ENCODE data around the gene CAPN10. TPM values are rescaled to one million over a fixed set of nuclear protein-coding genes. Genes with fewer than 3 reads are reported as not detected.

The CAPN10 gene
- polyA plus RNA-seq, 2 of the 4 experiments (the other 2 are of a cell fraction): 8.4 to 15.8 TPM

DNA sequence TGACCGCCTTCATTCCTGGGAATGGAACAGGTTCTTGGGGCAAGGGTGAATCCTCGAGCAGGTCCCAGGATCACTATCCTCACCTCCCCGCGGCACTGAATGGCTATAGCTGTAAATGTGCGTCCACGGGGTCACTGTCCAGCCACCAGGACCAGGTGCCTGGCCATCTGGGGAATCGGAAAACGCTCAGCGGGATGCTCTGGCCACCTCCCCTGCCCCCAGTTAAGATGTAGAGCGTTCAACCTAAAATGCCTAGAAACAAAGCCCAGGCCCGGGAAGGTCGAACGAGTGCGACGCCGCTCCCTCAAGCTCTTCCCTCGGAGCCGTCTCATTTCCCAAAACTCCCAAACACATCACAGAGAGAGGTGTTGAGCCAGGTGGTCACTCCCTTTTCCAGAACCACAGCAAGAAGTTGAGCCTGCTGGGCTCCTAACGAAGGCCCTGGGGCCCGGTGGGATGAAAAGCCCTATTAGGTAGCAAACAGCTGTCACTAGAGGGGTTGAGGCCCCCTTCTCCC, 795 bp upstream of the CAPN10 start:
- WGBS (ENCODE audit: missing lambda C conversion rate): 5% methylated on average over 20 of the region's 20 CpGs
- no peak for ATAC-seq
- Histone ChIP-seq H3K4me2 (peak overlapping the region; percentile 97), H3K27ac (peak overlapping the region; percentile 95 to 96), H3K4me3 (peak overlapping the region; percentile 82), H3K4me1 (peaks cover 25% of the 10 kb centered on the region), H3K9me3 (no peaks in the 10 kb centered on the region)
- ChIA-PET POLR2A (interaction anchor here (0.8 to 3.2 kb wide), 10 partner anchors 9 to 729 kb away, joined by 3 to 38 read pairs (median 4); partner anchors contain the start of genes DUSP28, HDLBP, PASK and RNPEPL1), CTCF (interaction anchor here (0.6 to 3.9 kb wide), 10 partner anchors 10 to 353 kb away, joined by 3 to 35 read pairs (median 4); partner anchors contain the start of gene RNPEPL1)
- TF ChIP-seq, protein P1, sequence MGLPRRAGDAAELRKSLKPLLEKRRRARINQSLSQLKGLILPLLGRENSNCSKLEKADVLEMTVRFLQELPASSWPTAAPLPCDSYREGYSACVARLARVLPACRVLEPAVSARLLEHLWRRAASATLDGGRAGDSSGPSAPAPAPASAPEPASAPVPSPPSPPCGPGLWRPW (IDR thresholded peaks at IDR 0.05): no peak
- no peak for TF ChIP-seq JUN (IDR thresholded peaks at IDR 0.05)
- TF ChIP-seq, protein P2, sequence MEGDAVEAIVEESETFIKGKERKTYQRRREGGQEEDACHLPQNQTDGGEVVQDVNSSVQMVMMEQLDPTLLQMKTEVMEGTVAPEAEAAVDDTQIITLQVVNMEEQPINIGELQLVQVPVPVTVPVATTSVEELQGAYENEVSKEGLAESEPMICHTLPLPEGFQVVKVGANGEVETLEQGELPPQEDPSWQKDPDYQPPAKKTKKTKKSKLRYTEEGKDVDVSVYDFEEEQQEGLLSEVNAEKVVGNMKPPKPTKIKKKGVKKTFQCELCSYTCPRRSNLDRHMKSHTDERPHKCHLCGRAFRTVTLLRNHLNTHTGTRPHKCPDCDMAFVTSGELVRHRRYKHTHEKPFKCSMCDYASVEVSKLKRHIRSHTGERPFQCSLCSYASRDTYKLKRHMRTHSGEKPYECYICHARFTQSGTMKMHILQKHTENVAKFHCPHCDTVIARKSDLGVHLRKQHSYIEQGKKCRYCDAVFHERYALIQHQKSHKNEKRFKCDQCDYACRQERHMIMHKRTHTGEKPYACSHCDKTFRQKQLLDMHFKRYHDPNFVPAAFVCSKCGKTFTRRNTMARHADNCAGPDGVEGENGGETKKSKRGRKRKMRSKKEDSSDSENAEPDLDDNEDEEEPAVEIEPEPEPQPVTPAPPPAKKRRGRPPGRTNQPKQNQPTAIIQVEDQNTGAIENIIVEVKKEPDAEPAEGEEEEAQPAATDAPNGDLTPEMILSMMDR (IDR thresholded peaks at IDR 0.05): no peak
- TF ChIP-seq, protein P3, sequence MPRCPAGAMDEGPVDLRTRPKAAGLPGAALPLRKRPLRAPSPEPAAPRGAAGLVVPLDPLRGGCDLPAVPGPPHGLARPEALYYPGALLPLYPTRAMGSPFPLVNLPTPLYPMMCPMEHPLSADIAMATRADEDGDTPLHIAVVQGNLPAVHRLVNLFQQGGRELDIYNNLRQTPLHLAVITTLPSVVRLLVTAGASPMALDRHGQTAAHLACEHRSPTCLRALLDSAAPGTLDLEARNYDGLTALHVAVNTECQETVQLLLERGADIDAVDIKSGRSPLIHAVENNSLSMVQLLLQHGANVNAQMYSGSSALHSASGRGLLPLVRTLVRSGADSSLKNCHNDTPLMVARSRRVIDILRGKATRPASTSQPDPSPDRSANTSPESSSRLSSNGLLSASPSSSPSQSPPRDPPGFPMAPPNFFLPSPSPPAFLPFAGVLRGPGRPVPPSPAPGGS (IDR thresholded peaks at IDR 0.05): 0 out of 3 replicates have a peak, but pooled peaks have one; percentile 22
- TF ChIP-seq, protein P4, sequence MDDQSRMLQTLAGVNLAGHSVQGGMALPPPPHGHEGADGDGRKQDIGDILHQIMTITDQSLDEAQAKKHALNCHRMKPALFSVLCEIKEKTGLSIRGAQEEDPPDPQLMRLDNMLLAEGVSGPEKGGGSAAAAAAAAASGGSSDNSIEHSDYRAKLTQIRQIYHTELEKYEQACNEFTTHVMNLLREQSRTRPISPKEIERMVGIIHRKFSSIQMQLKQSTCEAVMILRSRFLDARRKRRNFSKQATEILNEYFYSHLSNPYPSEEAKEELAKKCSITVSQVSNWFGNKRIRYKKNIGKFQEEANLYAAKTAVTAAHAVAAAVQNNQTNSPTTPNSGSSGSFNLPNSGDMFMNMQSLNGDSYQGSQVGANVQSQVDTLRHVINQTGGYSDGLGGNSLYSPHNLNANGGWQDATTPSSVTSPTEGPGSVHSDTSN (IDR thresholded peaks at IDR 0.05): no peak
- DNase-seq (ENCODE audit: low read depth in 1 of 2, low spot score in 1 of 2): no peak
- FAIRE-seq: no peak

DNA sequence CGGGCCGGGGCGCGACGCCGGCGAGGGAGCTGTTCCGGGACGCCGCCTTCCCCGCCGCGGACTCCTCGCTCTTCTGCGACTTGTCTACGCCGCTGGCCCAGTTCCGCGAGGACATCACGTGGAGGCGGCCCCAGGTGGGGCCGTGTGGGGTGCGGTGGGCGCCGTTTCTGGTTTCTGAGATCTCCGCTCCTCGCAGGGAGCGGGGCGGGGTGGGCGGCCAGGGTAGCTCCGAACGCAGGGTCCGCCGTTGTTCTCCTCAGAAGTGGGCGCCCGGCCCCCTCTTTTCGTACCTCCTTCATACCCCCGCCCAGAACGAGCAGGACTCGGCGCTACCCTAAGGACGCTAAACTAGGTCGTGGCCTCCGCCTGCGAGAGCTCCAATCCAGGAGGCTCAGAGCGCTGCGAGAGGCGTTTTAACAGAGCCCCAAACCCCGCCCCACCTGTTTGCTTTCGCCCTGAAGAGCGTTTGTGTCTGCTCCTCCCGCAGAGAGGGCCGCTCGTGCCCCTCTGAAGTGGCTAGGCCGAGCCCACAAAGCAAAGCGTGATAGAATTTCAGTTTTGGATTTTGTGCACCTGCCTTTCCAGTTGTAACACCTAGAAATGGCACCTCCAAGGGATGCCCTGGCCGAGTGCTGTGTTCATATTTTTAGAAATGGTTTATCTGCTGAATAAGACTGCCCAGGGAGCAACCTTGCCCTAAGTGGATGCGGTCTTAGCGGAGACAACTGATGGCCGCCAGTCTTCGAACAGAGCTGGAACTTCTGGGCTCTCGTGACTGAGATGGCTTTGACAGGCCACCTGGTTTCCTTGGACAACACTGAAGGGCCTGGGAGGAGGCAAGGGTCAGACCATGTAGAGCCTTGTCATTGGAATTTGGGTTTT, 626 bp downstream of the CAPN10 start:
- ChIA-PET CTCF (interaction anchor here (1.2 to 3.9 kb wide), 6 partner anchors 11 to 264 kb away, joined by 3 to 35 read pairs (median 5); partner anchors contain the start of gene RNPEPL1), POLR2A (interaction anchor here (0.6 to 3.2 kb wide), 14 partner anchors 11 to 728 kb away, joined by 3 to 38 read pairs (median 4); partner anchors contain the start of genes DUSP28, HDLBP, MTERF4 and PASK)
- Histone ChIP-seq H3K4me3 (peak overlapping the region; percentile 82), H3K27ac (peak overlapping the region; percentile 95 to 96), H3K4me1 (peaks cover 23% of the 10 kb centered on the region), H3K4me2 (peak overlapping the region; percentile 99), H3K9me3 (no peaks in the 10 kb centered on the region)
- 16% methylated on average over 32 of the region's 62 CpGs for WGBS (ENCODE audit: missing lambda C conversion rate)
- DNase-seq (ENCODE audit: low read depth in 1 of 2, low spot score in 1 of 2) (no peak), ATAC-seq (peak; percentile 41 to 59), FAIRE-seq (no peak)
- TF ChIP-seq, protein P5, sequence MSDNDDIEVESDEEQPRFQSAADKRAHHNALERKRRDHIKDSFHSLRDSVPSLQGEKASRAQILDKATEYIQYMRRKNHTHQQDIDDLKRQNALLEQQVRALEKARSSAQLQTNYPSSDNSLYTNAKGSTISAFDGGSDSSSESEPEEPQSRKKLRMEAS (IDR thresholded peaks at IDR 0.05): peak; percentile 8; the same call in 1 of the 2 replicates
- TF ChIP-seq CBX2 (IDR thresholded peaks at IDR 0.05; ENCODE audit: borderline replicate concordance, low read depth): no peak

DNA sequence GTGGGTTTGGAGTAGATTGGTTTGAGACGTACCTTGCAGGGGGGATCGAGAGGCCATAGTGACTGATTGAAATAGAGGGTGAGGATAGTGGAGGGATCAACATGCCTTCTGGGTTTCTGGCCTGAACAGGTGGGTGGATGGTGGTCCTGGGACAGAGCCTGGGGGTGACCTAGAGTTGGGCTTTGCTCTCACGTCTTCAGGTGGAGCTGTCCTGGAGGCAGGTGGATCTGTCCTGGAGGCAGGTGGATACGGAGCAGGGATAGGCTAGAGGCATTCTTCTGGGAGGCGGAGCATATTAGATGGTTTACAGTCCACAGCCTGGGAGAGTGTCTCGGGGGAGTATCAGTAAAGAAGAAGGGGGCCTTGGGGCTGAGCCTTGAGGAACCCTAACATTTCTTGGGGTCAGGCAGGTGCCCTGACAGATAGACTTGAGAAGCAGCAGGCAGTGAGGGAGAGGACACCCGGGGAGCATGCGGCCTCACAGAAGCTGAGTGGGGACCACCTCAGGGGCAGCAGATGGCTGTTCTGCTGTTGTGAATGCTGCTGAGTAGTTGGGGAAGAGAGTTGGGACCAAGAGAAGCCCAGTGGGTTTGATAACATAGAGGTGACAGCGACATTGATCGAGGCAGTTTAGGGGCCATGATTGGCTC, 1.6 kb downstream of the CAPN10 start:
- FAIRE-seq (no peak), DNase-seq (ENCODE audit: low read depth in 1 of 2, low spot score in 1 of 2) (no peak), ATAC-seq (no peak)
- 92% methylated on average over 10 of the region's 10 CpGs for WGBS (ENCODE audit: missing lambda C conversion rate)
- Histone ChIP-seq H3K4me2 (peak overlapping the region; percentile 99), H3K4me1 (peaks cover 23% of the 10 kb centered on the region), H3K27ac (no peak overlapping the region), H3K9me3 (no peaks in the 10 kb centered on the region), H3K4me3 (peak overlapping the region; percentile 82)
- TF ChIP-seq RAD21 (conservative IDR thresholded peaks at IDR 0.05 in 1 of 2, IDR thresholded peaks at IDR 0.05 in 1 of 2): no peak
- no peak for TF ChIP-seq EHF (CRISPR knock-in tag; IDR thresholded peaks at IDR 0.05)
- no peak for TF ChIP-seq TP53 (CRISPR knock-in tag; IDR thresholded peaks at IDR 0.05)
- no peak for TF ChIP-seq JUNB (IDR thresholded peaks at IDR 0.05)
- TF ChIP-seq GATA3 (IDR thresholded peaks at IDR 0.05; ENCODE audit: borderline replicate concordance): no peak
- TF ChIP-seq EP300 (IDR thresholded peaks at IDR 0.05): no peak
- CTCF ChIA-PET: interaction anchor here (0.8 to 3.9 kb wide), 5 partner anchors 9 to 263 kb away, joined by 3 to 35 read pairs (median 3); no protein-coding TSS in a partner anchor
- POLR2A ChIA-PET: interaction anchor here (1.1 kb wide), 1 partner anchor 22 kb away, joined by 4 read pairs; no protein-coding TSS in a partner anchor
